C4-2B (cell line): ENCODE data around the gene SLC24A4.

ENCODE experiments used
- H3K27ac ChIP-seq: fragments of 450-650 bp; 2 replicates; pipeline ENCODE4 v1.5.1; 2017
- CTCF ChIP-seq: fragments of 450-650 bp; conservative IDR thresholded peaks from 2 replicates; pipeline ENCODE4 v1.5.1; 2017; ENCODE audit warnings: mild to moderate bottlenecking
- ZFX ChIP-seq: fragments of 450-650 bp; IDR thresholded peaks from 2 replicates; pipeline ENCODE4 v1.6.1; 2017

The SLC24A4 gene

GRCh38 chr14:92308716-92309115 is 14.2 kb upstream of the SLC24A4 start:
- no peak overlapping the region for H3K27ac ChIP-seq
- TF ChIP-seq CTCF (no peak), ZFX (no peak)

- no peak overlapping the region for H3K27ac ChIP-seq
- TF ChIP-seq ZFX (no peak), CTCF (no peak)
Observed at GRCh38 chr14:92309968-92310530, 12.9 kb upstream of the SLC24A4 start.

GRCh38 chr14:92310776-92311375 is 12.1 kb upstream of the SLC24A4 start:
- H3K27ac ChIP-seq, result no peak overlapping the region
- no peak for TF ChIP-seq ZFX

- TF ChIP-seq CTCF (no peak), ZFX (no peak)
- H3K27ac ChIP-seq, result no peak overlapping the region
Observed at GRCh38 chr14:92314182-92314581, 8.8 kb upstream of the SLC24A4 start.

- TF ChIP-seq CTCF, result no peak; the same call in 1 of the 2 replicates
Observed at GRCh38 chr14:92315050-92315805, 7.7 kb upstream of the SLC24A4 start.

GRCh38 chr14:92316176-92316575 is 6.8 kb upstream of the SLC24A4 start:
- no peak overlapping the region for H3K27ac ChIP-seq
- no peak for TF ChIP-seq ZFX
- TF ChIP-seq CTCF, result no peak

More at GRCh38 chr14:92315050-92315805, 7.7 kb upstream of the SLC24A4 start:
- no peak overlapping the region for H3K27ac ChIP-seq

GRCh38 chr14:92316937-92317336 is 6.0 kb upstream of the SLC24A4 start:
- no peak for TF ChIP-seq CTCF
- TF ChIP-seq ZFX, result no peak
- no peak overlapping the region for H3K27ac ChIP-seq
